GM12874 (cell line): ENCODE measurements around the gene STRIP2.

Experiments
- CTCF ChIP-seq: IDR thresholded peaks from 2 replicates; pipeline ENCODE4 v1.5.1; 2011; ENCODE audit warnings: low read depth, mild to moderate bottlenecking, control low read depth, low read length, moderate library complexity; ENCODE audit not compliant: insufficient read depth

Gene STRIP2

GRCh38 chr7:129438281-129438838, 4.1 kb downstream of the STRIP2 start:
- TF ChIP-seq CTCF = no peak

- TF ChIP-seq CTCF = no peak
Measured at GRCh38 chr7:129438839-129439651, 4.8 kb downstream of the STRIP2 start.

GRCh38 chr7:129439963-129440625, 5.9 kb downstream of the STRIP2 start:
- TF ChIP-seq CTCF = no peak

GRCh38 chr7:129443612-129444011, 9.4 kb downstream of the STRIP2 start:
- no peak for TF ChIP-seq CTCF

GRCh38 chr7:129450295-129450694, 16.1 kb downstream of the STRIP2 start:
- no peak for TF ChIP-seq CTCF

GRCh38 chr7:129452589-129453231, 18.5 kb downstream of the STRIP2 start:
- no peak for TF ChIP-seq CTCF
